ENCODE measurements around the gene CST7. TPM values are rescaled to one million over a fixed set of nuclear protein-coding genes. Genes with fewer than 3 reads are reported as not detected.

The CST7 gene
- total and polyA plus RNA-seq, 10 of the 15 experiments (the other 5 are each of a cell fraction or from before 2014, with no cell fraction given) = 0.69 TPM; not detected in 9

Small RNAs within 50 kb of the gene (small RNA-seq; reads per million reads assigned to genes)
- not detected for gene RNU6-1257P

Other genes starting within 250 kb of the CST7 start
- 32.5 and 34.7 TPM in 2 replicates for gene APMAP, start 43.5 kb downstream of the CST7 start, total RNA-seq (2014; rRNA removed)
- 29.3 and 31.2 TPM in 2 replicates for gene APMAP, start 43.5 kb downstream of the CST7 start, total RNA-seq (2014; rRNA removed; fragmentation: Illumina TruSeq; extraction: Trizol)
- gene APMAP, start 43.5 kb downstream of the CST7 start, total RNA-seq (2021) = 31.7 and 32.9 TPM in 2 replicates
- gene APMAP, start 43.5 kb downstream of the CST7 start, polyA plus RNA-seq (2011; rRNA removed) = 33.6 and 34.9 TPM in 2 replicates
- gene APMAP, start 43.5 kb downstream of the CST7 start, polyA plus RNA-seq (2014; fragmentation: Illumina TruSeq; extraction: Trizol) = 28.0 and 30.5 TPM in 2 replicates
- 10 to 100 TPM; 12.1 to 22.3 TPM for gene APMAP, start 43.5 kb downstream of the CST7 start, polyA plus RNA-seq (2014; fragmentation: Nextera tagmentation; extraction: Ambion mirVana)
- 38.4 and 38.7 TPM in 2 replicates for gene APMAP, start 43.5 kb downstream of the CST7 start, polyA plus RNA-seq (2014; rRNA removed)
- 10 to 100 TPM; 56.6 to 60.2 TPM for gene APMAP, start 43.5 kb downstream of the CST7 start, polyA plus RNA-seq (2016; fragmentation: Nextera tagmentation; extraction: Ambion mirVana)
- 30.5 and 35.2 TPM in 2 replicates for gene ACSS1, start 108.9 kb downstream of the CST7 start, total RNA-seq (2014; rRNA removed)
- gene ACSS1, start 108.9 kb downstream of the CST7 start, total RNA-seq (2014; rRNA removed; fragmentation: Illumina TruSeq; extraction: Trizol) = 13.1 and 13.6 TPM in 2 replicates
- gene ACSS1, start 108.9 kb downstream of the CST7 start, total RNA-seq (2021) = 44.4 and 44.9 TPM in 2 replicates
- 22.2 and 31.1 TPM in 2 replicates for gene ACSS1, start 108.9 kb downstream of the CST7 start, polyA plus RNA-seq (2011; rRNA removed)
- 25.0 and 31.1 TPM in 2 replicates for gene ACSS1, start 108.9 kb downstream of the CST7 start, polyA plus RNA-seq (2014; fragmentation: Illumina TruSeq; extraction: Trizol)
- gene ACSS1, start 108.9 kb downstream of the CST7 start, polyA plus RNA-seq (2014; fragmentation: Nextera tagmentation; extraction: Ambion mirVana) = 1 to 10 TPM; 1.3 to 6.7 TPM
- gene ACSS1, start 108.9 kb downstream of the CST7 start, polyA plus RNA-seq (2014; rRNA removed) = 33.0 and 36.4 TPM in 2 replicates
- 10 to 100 TPM; 27.4 to 36.6 TPM for gene ACSS1, start 108.9 kb downstream of the CST7 start, polyA plus RNA-seq (2016; fragmentation: Nextera tagmentation; extraction: Ambion mirVana)
- gene VSX1, start 132.9 kb downstream of the CST7 start, total RNA-seq (2014; rRNA removed) = not detected in 2 replicates
- gene VSX1, start 132.9 kb downstream of the CST7 start, total RNA-seq (2014; rRNA removed; fragmentation: Illumina TruSeq; extraction: Trizol) = not detected in 2 replicates
- not detected in 2 replicates for gene VSX1, start 132.9 kb downstream of the CST7 start, total RNA-seq (2021)
- 0.03 and 0.05 TPM in 2 replicates for gene VSX1, start 132.9 kb downstream of the CST7 start, polyA plus RNA-seq (2011; rRNA removed)
- gene VSX1, start 132.9 kb downstream of the CST7 start, polyA plus RNA-seq (2014; fragmentation: Illumina TruSeq; extraction: Trizol) = not detected in 2 replicates
- gene VSX1, start 132.9 kb downstream of the CST7 start, polyA plus RNA-seq (2014; fragmentation: Nextera tagmentation; extraction: Ambion mirVana) = not detected
- gene VSX1, start 132.9 kb downstream of the CST7 start, polyA plus RNA-seq (2014; rRNA removed) = not detected in 2 replicates
- gene VSX1, start 132.9 kb downstream of the CST7 start, polyA plus RNA-seq (2016; fragmentation: Nextera tagmentation; extraction: Ambion mirVana) = not detected
- 36.8 and 38.0 TPM in 2 replicates for gene ENTPD6, start 246.4 kb downstream of the CST7 start, total RNA-seq (2014; rRNA removed)
- gene ENTPD6, start 246.4 kb downstream of the CST7 start, total RNA-seq (2014; rRNA removed; fragmentation: Illumina TruSeq; extraction: Trizol) = 20.9 and 22.9 TPM in 2 replicates
- gene ENTPD6, start 246.4 kb downstream of the CST7 start, total RNA-seq (2021) = 40.1 and 45.4 TPM in 2 replicates
- gene ENTPD6, start 246.4 kb downstream of the CST7 start, polyA plus RNA-seq (2011; rRNA removed) = 24.7 and 35.3 TPM in 2 replicates
- 11.7 and 19.2 TPM in 2 replicates for gene ENTPD6, start 246.4 kb downstream of the CST7 start, polyA plus RNA-seq (2014; fragmentation: Illumina TruSeq; extraction: Trizol)
- 1 to 10 TPM in 1 of 2 experiments, under 1 TPM in 1; 0.53 to 2.5 TPM for gene ENTPD6, start 246.4 kb downstream of the CST7 start, polyA plus RNA-seq (2014; fragmentation: Nextera tagmentation; extraction: Ambion mirVana)
- gene ENTPD6, start 246.4 kb downstream of the CST7 start, polyA plus RNA-seq (2014; rRNA removed) = 36.8 and 42.1 TPM in 2 replicates
- gene ENTPD6, start 246.4 kb downstream of the CST7 start, polyA plus RNA-seq (2016; fragmentation: Nextera tagmentation; extraction: Ambion mirVana) = 10 to 100 TPM; 29.6 to 32.7 TPM